HCT116 (cell line): ENCODE data around the gene GHR. TPM values are rescaled to one million over a fixed set of nuclear protein-coding genes. Genes with fewer than 3 reads are reported as not detected.
"Not testable (repeated sequence)": the region's sequence is repeated elsewhere in the genome, so short reads cannot be mapped to it uniquely, and the experiment has no call there.

ENCODE experiments used
- ATAC-seq: fragments of 200-7000 bp; cut with Tn5 transposase; 2 replicates; pipeline ENCODE4 v1.9.1; 2020; ENCODE audit warnings: mild to moderate bottlenecking, moderate library complexity
- BruUV-seq: library from RNA; stranded (reverse); fragments of 400-500 nt; replicated peaks from 2 replicates; lab custom pipeline; 2021; lab: Mats Ljungman, UMichigan
- CTCF ChIA-PET: fragments of 300-600 bp; sonication (Branson Sonifier 250); formaldehyde crosslinking; loops from one replicate; lab custom pipeline; 2021; ENCODE audit warnings: antibody characterized with exemption; lab: Charles Lee
- POLR2A ChIA-PET: fragments of 300-600, 350-600 bp; sonication (Branson Sonifier 250); formaldehyde crosslinking; loops from one replicate; lab custom pipeline; 2021; ENCODE audit warnings: antibody characterized with exemption; lab: Charles Lee
- RAD21 ChIA-PET, 2 experiments: fragments of 300-600 bp; sonication (Branson Sonifier 250); formaldehyde crosslinking; loops; one replicate each; lab custom pipeline; 2023; ENCODE audit warnings: low total read pairs in 2 of 2; ENCODE audit not compliant: uncharacterized antibody in 2 of 2, unreplicated experiment in 2 of 2, low non-redundant PET in 1 of 2; lab: Charles Lee
- DNase-seq: peaks from one replicate; pipeline ENCODE4 v3.0.0-alpha.2; 2010; ENCODE audit warnings: low read depth, low spot score
- H2AFZ ChIP-seq: fragments of 200-600 bp; shearing (Covaris generic), sonication (generic); 2 replicates; pipeline ENCODE4 v1.6.1; 2017; ENCODE audit warnings: low read depth, mixed run types, mixed read lengths, antibody characterized with exemption, low read length; ENCODE audit not compliant: poor library complexity, severe bottlenecking
- H3K27ac ChIP-seq: 2 replicates; pipeline ENCODE4 v1.5.1; 2012; ENCODE audit warnings: low read depth, low read length
- H3K27me3 ChIP-seq: fragments of 200-600 bp; sonication (generic); 2 replicates; pipeline ENCODE4 v1.6.1; 2016; ENCODE audit warnings: mixed run types, low read length, mixed read lengths; ENCODE audit not compliant: insufficient read depth
- H3K36me3 ChIP-seq, 2 experiments: fragments of 200-500 bp in 1 of 2; fragments of 200-600 bp in 1 of 2; sonication (Bioruptor generic) in 1 of 2; sonication (generic) in 1 of 2; 2 replicates each; pipeline versions ENCODE4 v1.5.1 to v1.6.1; 2014 to 2016; ENCODE audit warnings: low read length in 2 of 2, inconsistent platforms in 1 of 2, mixed read lengths in 1 of 2, mixed run types in 1 of 2; ENCODE audit not compliant: insufficient read depth in 2 of 2, control insufficient read depth in 1 of 2
- H3K4me1 ChIP-seq, 2 experiments: fragments of 200-600 bp in 1 of 2; sonication (generic) in 1 of 2; 2 replicates each; pipeline versions ENCODE4 v1.5.1 to v1.6.1; 2012 to 2017; ENCODE audit warnings: low read length in 2 of 2, inconsistent platforms in 1 of 2, mild to moderate bottlenecking in 1 of 2, mixed read lengths in 1 of 2, mixed run types in 1 of 2, moderate library complexity in 1 of 2; ENCODE audit not compliant: insufficient read depth in 2 of 2, control insufficient read depth in 1 of 2
- H3K4me2 ChIP-seq: fragments of 200-600 bp; sonication (generic); 2 replicates; pipeline ENCODE4 v1.6.1; 2017; ENCODE audit warnings: mixed run types, low read length, mixed read lengths
- H3K4me3 ChIP-seq, 2 experiments: fragments of 200-600 bp in 1 of 2; sonication (generic) in 1 of 2; replicated peaks in 1 of 2; 2 replicates each; pipeline ENCODE4 v1.5.1; 2011 to 2016; ENCODE audit warnings: low read length in 2 of 2, control low read depth in 1 of 2, low read depth in 1 of 2, mild to moderate bottlenecking in 1 of 2, mixed read lengths in 1 of 2, mixed run types in 1 of 2
- H3K79me2 ChIP-seq: fragments of 200-600 bp; sonication (generic); 2 replicates; pipeline ENCODE4 v1.6.1; 2017; ENCODE audit warnings: mild to moderate bottlenecking, mixed run types, low read length, moderate library complexity, mixed read lengths; ENCODE audit not compliant: insufficient read depth
- H3K9ac ChIP-seq: fragments of 200-600 bp; sonication (generic); 2 replicates; pipeline ENCODE4 v1.6.1; 2016; ENCODE audit warnings: low read length, mixed read lengths
- H3K9me2 ChIP-seq: fragments of 200-600 bp; sonication (generic), shearing (Covaris generic); 2 replicates; pipeline ENCODE4 v1.6.1; 2017; ENCODE audit warnings: mixed run types, mild to moderate bottlenecking, moderate library complexity; ENCODE audit not compliant: insufficient read depth
- H3K9me3 ChIP-seq, 2 experiments: fragments of 200-500 bp in 1 of 2; fragments of 200-600 bp in 1 of 2; sonication (Bioruptor generic) in 1 of 2; sonication (generic) in 1 of 2; 2 replicates each; pipeline ENCODE4 v1.6.1; 2014 to 2017; ENCODE audit warnings: low read length in 2 of 2, mixed read lengths in 2 of 2, inconsistent platforms in 1 of 2, low read depth in 1 of 2, mild to moderate bottlenecking in 1 of 2, mixed run types in 1 of 2, moderate library complexity in 1 of 2; ENCODE audit not compliant: control insufficient read depth in 1 of 2, insufficient read depth in 1 of 2
- H4K20me1 ChIP-seq: fragments of 200-600 bp; sonication (generic), shearing (Covaris generic); 2 replicates; pipeline ENCODE4 v1.6.1; 2017; ENCODE audit warnings: mixed run types, mild to moderate bottlenecking, moderate library complexity; ENCODE audit not compliant: insufficient read depth
- CBX3 ChIP-seq: IDR thresholded peaks from 2 replicates; pipeline ENCODE4 v1.6.1; 2012; ENCODE audit warnings: low read depth
- CTCF ChIP-seq, 3 experiments: fragments of 200-600 bp in 1 of 3; sonication (generic) in 1 of 3; IDR thresholded peaks in 2 of 3; conservative IDR thresholded peaks in 1 of 3; 2 replicates each; pipeline ENCODE4 v1.5.1; 2012 to 2017; ENCODE audit warnings: low read depth in 2 of 3, low read length in 2 of 3, antibody characterized with exemption in 1 of 3, borderline replicate concordance in 1 of 3, control low read depth in 1 of 3, mild to moderate bottlenecking in 1 of 3, mixed read lengths in 1 of 3, mixed run types in 1 of 3, moderate library complexity in 1 of 3; ENCODE audit not compliant: insufficient read depth in 1 of 3
- EGR1 ChIP-seq: IDR thresholded peaks from 2 replicates; pipeline ENCODE4 v1.6.1; 2012; ENCODE audit warnings: low read depth
- EZH2 ChIP-seq: fragments of 200-600 bp; sonication (generic); IDR thresholded peaks from 2 replicates; pipeline ENCODE4 v1.6.1; 2017; ENCODE audit warnings: antibody characterized with exemption, mixed run types
- FOSL1 ChIP-seq: IDR thresholded peaks from 2 replicates; pipeline ENCODE4 v1.6.1; 2012; ENCODE audit warnings: low read depth
- JUND ChIP-seq: IDR thresholded peaks from 2 replicates; pipeline ENCODE4 v1.6.1; 2012
- POLR2A ChIP-seq: IDR thresholded peaks from 2 replicates; pipeline ENCODE4 v1.7.0; 2011; ENCODE audit warnings: borderline replicate concordance; ENCODE audit not compliant: insufficient read depth, insufficient read length; ENCODE audit errors: extremely low read depth
- RAD21 ChIP-seq: IDR thresholded peaks from 2 replicates; pipeline ENCODE4 v1.6.1; 2012; ENCODE audit warnings: low read depth, mild to moderate bottlenecking
- REST ChIP-seq: IDR thresholded peaks from 2 replicates; pipeline ENCODE4 v1.6.1; 2012; ENCODE audit warnings: low read depth
- YY1 ChIP-seq: IDR thresholded peaks from 2 replicates; pipeline ENCODE4 v1.6.1; 2011; ENCODE audit warnings: low read length, low read depth, moderate library complexity, mild to moderate bottlenecking; ENCODE audit not compliant: insufficient replicate concordance; ENCODE audit errors: extremely low read depth
- ZFX ChIP-seq: fragments of 450-650 bp; IDR thresholded peaks from 2 replicates; pipeline ENCODE4 v1.6.1; 2017
- intact Hi-C: fragments of 100-400 bp; cut with micrococcal nuclease; formaldehyde crosslinking; loops from 2 replicates; pipeline ENCODE4 v1.10.0; 2022
- total RNA-seq: library from RNA; stranded (reverse); gene quantifications from one replicate; pipeline ENCODE4 v1.2.1, GENCODE V29; 2021; ENCODE audit not compliant: unreplicated experiment

The GHR gene
- total RNA-seq, 1 experiment from 2014 or later = not detected

- H3K4me1 ChIP-seq, H3K79me2 ChIP-seq, H3K9ac ChIP-seq, H3K9me3 ChIP-seq, H3K4me2 ChIP-seq, ATAC-seq, RAD21 ChIA-PET, H3K9me2 ChIP-seq, H3K36me3 ChIP-seq, CTCF ChIA-PET, DNase-seq, H4K20me1 ChIP-seq, H3K4me3 ChIP-seq, H2AFZ ChIP-seq, intact Hi-C loops, BruUV-seq, H3K27ac ChIP-seq, POLR2A ChIA-PET: not testable (repeated sequence)
- H3K27me3 ChIP-seq = peaks cover 20% of the 10 kb centered on the region
These were observed 155.7 kb downstream of the GHR start for GRCh38 chr5:42578901-42579300.

- H3K9ac ChIP-seq = no peak overlapping the region
- no peaks in the 10 kb centered on the region for H3K9me2 ChIP-seq
- no peak for TF ChIP-seq YY1
- no peak for TF ChIP-seq CBX3
- TF ChIP-seq FOSL1 = no peak
- TF ChIP-seq REST = no peak
- no peak for TF ChIP-seq EGR1
- no peak for TF ChIP-seq EZH2
- no peak for TF ChIP-seq CTCF (IDR thresholded peaks at IDR 0.05 in 2 of 3, conservative IDR thresholded peaks at IDR 0.05 in 1 of 3; ENCODE audit: borderline replicate concordance in 1 of 3, insufficient read depth in 1 of 3, low read depth in 2 of 3, low read length in 2 of 3)
- no peak for TF ChIP-seq RAD21
- no peak for TF ChIP-seq POLR2A
- TF ChIP-seq ZFX = no peak
- TF ChIP-seq JUND = no peak
- ChIA-PET CTCF (no interaction called here), RAD21 (no interaction called here), POLR2A (no interaction called here)
- no TSS peak for BruUV-seq
- DNase-seq = no peak
- H3K79me2 ChIP-seq = no peaks in the 10 kb centered on the region
- no peak overlapping the region for H3K4me3 ChIP-seq
- peaks cover 17% of the 10 kb centered on the region for H3K27me3 ChIP-seq
- no peak overlapping the region for H3K27ac ChIP-seq
- intact Hi-C loops = no loop called here
- H3K9me3 ChIP-seq = no peaks in the 10 kb centered on the region
- H2AFZ ChIP-seq = no peak overlapping the region
- no peaks in the 10 kb centered on the region for H3K4me1 ChIP-seq
- no peaks in the 10 kb centered on the region for H4K20me1 ChIP-seq
- H3K36me3 ChIP-seq = no peaks in the 10 kb centered on the region
- ATAC-seq = no peak
- H3K4me2 ChIP-seq = no peak overlapping the region
These were observed 156.1 kb downstream of the GHR start for GRCh38 chr5:42579320-42579719.
